ENCODE measurements around the gene HDAC3.

HDAC3 gene

DNA sequence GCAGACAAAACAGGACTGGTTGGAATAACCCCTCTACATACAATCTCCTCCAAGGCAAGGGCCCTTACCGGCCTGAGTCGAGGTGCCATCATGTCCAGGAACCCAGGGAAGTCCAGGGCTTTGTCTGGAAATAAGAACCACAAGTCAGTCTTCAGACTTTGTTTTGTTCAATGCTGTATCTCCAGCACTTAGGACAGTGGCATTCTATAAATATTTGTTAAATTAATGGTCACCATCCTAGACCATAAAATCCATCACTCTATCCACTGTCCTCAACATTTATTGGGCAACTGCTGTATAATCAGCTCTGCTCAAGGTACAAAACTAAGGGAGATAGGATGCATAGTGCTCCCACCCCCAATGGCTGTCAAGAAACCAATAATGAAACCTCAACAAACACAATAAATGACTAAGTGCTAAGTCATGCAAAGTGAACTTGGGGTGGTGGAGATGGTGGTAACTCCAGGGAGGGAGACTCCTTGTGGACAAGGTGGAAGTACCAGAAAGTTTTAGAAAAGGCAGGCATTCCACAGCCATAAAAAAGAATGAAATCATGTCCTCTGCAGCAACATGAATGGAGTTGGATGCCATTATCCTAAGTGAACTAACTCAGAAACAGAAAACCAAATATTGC is 5.1 kb upstream of the HDAC3 start:
- TF ChIP-seq, protein P1, sequence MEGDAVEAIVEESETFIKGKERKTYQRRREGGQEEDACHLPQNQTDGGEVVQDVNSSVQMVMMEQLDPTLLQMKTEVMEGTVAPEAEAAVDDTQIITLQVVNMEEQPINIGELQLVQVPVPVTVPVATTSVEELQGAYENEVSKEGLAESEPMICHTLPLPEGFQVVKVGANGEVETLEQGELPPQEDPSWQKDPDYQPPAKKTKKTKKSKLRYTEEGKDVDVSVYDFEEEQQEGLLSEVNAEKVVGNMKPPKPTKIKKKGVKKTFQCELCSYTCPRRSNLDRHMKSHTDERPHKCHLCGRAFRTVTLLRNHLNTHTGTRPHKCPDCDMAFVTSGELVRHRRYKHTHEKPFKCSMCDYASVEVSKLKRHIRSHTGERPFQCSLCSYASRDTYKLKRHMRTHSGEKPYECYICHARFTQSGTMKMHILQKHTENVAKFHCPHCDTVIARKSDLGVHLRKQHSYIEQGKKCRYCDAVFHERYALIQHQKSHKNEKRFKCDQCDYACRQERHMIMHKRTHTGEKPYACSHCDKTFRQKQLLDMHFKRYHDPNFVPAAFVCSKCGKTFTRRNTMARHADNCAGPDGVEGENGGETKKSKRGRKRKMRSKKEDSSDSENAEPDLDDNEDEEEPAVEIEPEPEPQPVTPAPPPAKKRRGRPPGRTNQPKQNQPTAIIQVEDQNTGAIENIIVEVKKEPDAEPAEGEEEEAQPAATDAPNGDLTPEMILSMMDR (IDR thresholded peaks at IDR 0.05; ENCODE audit: insufficient read depth, low read depth, low read length, missing control alignments), result peak; percentile 39
- peak; percentile 81 for DNase-seq (ENCODE audit: low read depth)

DNA sequence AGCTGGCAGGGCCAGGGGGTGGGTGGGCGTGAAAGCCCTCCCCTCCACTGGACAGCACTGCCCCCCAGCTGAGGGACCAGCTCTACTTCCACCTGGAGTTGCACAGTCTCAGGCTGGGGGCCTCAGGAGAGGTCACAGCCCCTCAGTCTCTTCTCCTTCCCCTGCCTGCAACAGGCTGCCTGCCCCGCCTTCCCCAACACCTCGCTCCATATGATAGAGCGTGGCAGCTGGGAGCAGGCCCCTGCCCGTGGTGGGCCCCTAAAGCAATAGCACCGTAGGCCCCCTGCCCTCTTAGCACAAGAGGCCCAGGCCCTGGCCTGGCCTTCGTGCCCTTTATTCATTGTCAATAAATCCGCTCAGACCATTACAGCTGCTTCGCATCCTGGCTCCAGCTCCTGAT is 4.0 kb upstream of the HDAC3 start:
- DNase-seq (ENCODE audit: low read depth), result no peak

More for the DNA sequence above, 5.1 kb upstream of the HDAC3 start:
- H3K4me3 ChIP-seq (ENCODE audit: low read length), result no peak overlapping the region

DNA sequence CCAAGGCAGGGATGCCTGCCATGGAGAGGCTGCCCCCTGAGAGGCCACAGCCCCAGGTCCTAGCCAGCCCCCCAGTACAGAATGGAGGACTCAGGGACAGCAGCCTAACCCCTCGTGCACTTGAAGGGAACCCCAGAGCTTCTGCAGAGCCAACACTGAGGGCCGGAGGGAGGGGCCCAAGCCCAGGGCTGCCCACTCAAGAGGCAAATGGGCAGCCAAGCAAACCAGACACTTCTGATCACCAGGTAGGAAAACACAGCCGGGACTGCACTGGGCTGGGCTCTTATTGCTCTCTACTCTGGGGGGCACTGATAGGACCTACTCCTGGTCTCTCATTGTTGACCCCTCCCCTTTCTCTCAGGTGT is 3.4 kb upstream of the HDAC3 start:
- no peak for DNase-seq (ENCODE audit: low read depth)
- TF ChIP-seq, protein P1 (IDR thresholded peaks at IDR 0.05; ENCODE audit: insufficient read depth, low read depth, low read length, missing control alignments), result no peak

More for the DNA sequence above, 4.0 kb upstream of the HDAC3 start:
- TF ChIP-seq, protein P1 (IDR thresholded peaks at IDR 0.05; ENCODE audit: insufficient read depth, low read depth, low read length, missing control alignments), result no peak
- no peak overlapping the region for H3K4me3 ChIP-seq (ENCODE audit: low read length)

DNA sequence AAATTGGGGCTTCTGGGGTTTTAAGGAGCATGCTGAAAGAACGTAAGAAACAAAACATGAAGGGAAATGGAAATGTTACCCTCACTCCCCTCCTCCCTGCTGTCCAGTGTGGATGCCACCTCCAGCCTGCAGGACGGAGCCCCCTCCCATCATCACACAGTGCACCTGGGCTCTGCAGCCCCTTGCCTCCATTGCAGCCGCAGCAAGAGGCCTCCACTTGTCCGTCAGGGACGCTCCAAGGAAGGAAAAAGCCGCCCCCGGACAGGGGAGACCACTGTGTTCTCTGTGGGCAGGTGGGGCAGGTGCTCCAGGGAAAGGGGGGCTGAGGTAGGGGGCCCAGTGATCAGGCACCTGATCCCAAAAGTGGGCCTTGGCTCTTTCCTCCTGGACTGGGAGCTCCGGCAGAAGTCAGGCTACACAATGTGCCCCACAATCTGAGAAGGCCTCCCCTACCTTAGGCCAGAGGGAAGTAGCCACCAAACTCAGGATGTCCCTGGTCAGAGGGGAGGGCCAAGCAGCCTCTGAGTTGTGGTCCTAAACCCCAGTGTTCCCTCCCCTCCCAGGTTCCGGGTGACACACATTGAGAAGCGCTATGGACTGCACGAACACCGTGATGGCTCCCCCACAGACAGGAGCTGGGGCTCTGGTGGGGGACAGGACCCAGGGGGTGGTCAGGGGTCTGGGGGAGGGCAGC is 2.9 kb upstream of the HDAC3 start:
- DNase-seq (ENCODE audit: low read depth), result no peak

More for the DNA sequence above, 3.4 kb upstream of the HDAC3 start:
- H3K4me3 ChIP-seq (ENCODE audit: low read length), result no peak overlapping the region

DNA sequence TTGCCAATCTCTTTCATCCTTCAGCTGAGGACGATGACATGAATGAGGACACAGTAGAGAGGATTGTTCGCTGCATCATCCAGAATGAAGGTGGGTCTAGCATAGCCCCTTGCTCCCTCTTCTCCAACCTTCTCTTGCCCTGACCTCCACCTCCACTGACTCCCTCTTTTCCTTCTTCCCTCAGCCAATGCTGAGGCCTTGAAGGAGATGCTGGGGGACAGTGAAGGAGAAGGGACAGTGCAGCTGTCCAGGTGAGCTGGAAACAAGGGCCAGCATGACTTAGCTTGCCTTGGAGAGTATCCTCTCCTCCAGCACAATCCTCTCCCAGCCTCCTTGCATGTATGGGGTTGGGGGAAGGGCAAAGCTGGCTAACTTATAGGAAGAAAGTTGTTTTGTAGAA is 2.1 kb upstream of the HDAC3 start:
- no peak overlapping the region for H3K4me3 ChIP-seq (ENCODE audit: low read length)
- TF ChIP-seq, protein P1 (IDR thresholded peaks at IDR 0.05; ENCODE audit: insufficient read depth, low read depth, low read length, missing control alignments), result no peak
- no peak for DNase-seq (ENCODE audit: low read depth)

More for the DNA sequence above, 2.9 kb upstream of the HDAC3 start:
- TF ChIP-seq, protein P1 (IDR thresholded peaks at IDR 0.05; ENCODE audit: insufficient read depth, low read depth, low read length, missing control alignments), result no peak
- H3K4me3 ChIP-seq (ENCODE audit: low read length), result no peak overlapping the region

DNA sequence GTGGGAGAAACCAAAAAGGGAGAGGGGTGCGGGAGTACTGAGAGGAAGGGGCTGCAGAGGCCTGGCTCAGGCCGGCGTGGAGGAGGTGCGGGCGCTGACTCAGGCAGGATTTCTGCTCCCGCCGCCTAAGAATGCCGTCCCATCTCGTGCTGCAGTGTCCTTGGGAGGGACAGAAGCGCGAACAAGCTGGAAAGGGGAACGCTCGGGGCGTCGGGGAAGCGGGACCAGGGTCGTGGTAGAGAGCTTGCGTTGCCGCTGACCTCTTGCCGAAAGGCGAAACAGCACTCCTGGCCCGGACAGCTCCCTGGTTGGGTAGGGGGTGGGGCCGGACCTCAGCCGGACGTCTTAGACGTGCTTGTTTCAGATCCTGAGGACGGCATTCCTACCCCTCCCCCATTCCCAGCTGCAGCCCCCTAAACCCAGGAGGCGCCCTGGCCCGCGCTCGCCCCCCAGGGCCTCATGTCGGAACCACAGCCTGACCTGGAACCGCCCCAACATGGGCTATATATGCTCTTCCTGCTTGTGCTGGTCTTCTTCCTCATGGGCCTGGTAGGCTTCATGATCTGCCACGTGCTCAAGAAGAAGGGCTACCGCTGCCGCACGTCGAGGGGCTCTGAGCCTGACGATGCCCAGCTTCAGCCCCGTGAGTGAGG is 1.2 kb upstream of the HDAC3 start:
- H3K4me3 ChIP-seq (ENCODE audit: low read length), result peak overlapping the region; percentile 91
- peak; percentile 41 for DNase-seq (ENCODE audit: low read depth)
- TF ChIP-seq, protein P1 (IDR thresholded peaks at IDR 0.05; ENCODE audit: insufficient read depth, low read depth, low read length, missing control alignments), result peak; percentile 38

All from epithelial cell of esophagus (primary cell).